GM23248 (cell line): ENCODE data around the gene FRAS1. TPM values are rescaled to one million over a fixed set of nuclear protein-coding genes. Genes with fewer than 3 reads are reported as not detected.

Experiments
- DNase-seq: peaks from one replicate; pipeline ENCODE4 v3.0.0-alpha.2; 2015
- H2AFZ ChIP-seq: fragments of 200-600 bp; sonication (generic); 2 replicates; pipeline ENCODE4 v1.6.1; 2016; ENCODE audit warnings: antibody characterized with exemption
- H3F3A ChIP-seq: fragments of 200-600 bp; sonication (generic); 2 replicates; pipeline ENCODE4 v1.6.1; 2016; ENCODE audit warnings: mild to moderate bottlenecking, antibody characterized with exemption, mixed run types; ENCODE audit not compliant: insufficient read depth
- H3K27ac ChIP-seq: fragments of 200-600 bp; sonication (generic); 2 replicates; pipeline ENCODE4 v1.5.1; 2016; ENCODE audit warnings: mild to moderate bottlenecking
- H3K27me3 ChIP-seq: fragments of 200-600 bp; sonication (generic); replicated peaks from 2 replicates; pipeline ENCODE4 v1.6.1; 2016; ENCODE audit warnings: mild to moderate bottlenecking; ENCODE audit not compliant: insufficient read depth
- H3K36me3 ChIP-seq: fragments of 200-600 bp; sonication (generic); 2 replicates; pipeline ENCODE4 v1.6.1; 2016; ENCODE audit warnings: low read depth, mild to moderate bottlenecking
- H3K4me1 ChIP-seq: fragments of 200-600 bp; sonication (generic); 2 replicates; pipeline ENCODE4 v1.6.1; 2016; ENCODE audit warnings: mild to moderate bottlenecking; ENCODE audit not compliant: insufficient read depth
- H3K4me2 ChIP-seq: fragments of 200-600 bp; sonication (generic); one replicate; pipeline ENCODE4 v1.6.1; 2016; ENCODE audit warnings: mild to moderate bottlenecking; ENCODE audit not compliant: unreplicated experiment
- H3K4me3 ChIP-seq: fragments of 200-600 bp; sonication (generic); 2 replicates; pipeline ENCODE4 v1.5.1; 2016; ENCODE audit warnings: mild to moderate bottlenecking
- H3K79me2 ChIP-seq: fragments of 200-600 bp; sonication (generic); 2 replicates; pipeline ENCODE4 v1.6.1; 2016; ENCODE audit warnings: mild to moderate bottlenecking; ENCODE audit not compliant: insufficient read depth
- H3K9ac ChIP-seq: fragments of 200-600 bp; sonication (generic); 2 replicates; pipeline ENCODE4 v1.6.1; 2016; ENCODE audit warnings: mild to moderate bottlenecking
- H3K9me2 ChIP-seq: fragments of 200-600 bp; sonication (generic); 2 replicates; pipeline ENCODE4 v1.6.1; 2016; ENCODE audit warnings: mixed run types, mild to moderate bottlenecking, moderate library complexity; ENCODE audit not compliant: insufficient read depth
- H3K9me3 ChIP-seq: fragments of 200-600 bp; sonication (generic); one replicate; pipeline ENCODE4 v1.6.1; 2017; ENCODE audit warnings: low read depth
- H4K20me1 ChIP-seq: fragments of 200-600 bp; sonication (generic); 2 replicates; pipeline ENCODE4 v1.6.0; 2016; ENCODE audit not compliant: insufficient read depth
- EZH2 ChIP-seq: fragments of 200-600 bp; sonication (generic); IDR thresholded peaks from 2 replicates; pipeline ENCODE4 v1.6.1; 2018; ENCODE audit warnings: antibody characterized with exemption, mild to moderate bottlenecking; ENCODE audit not compliant: insufficient read depth, poor library complexity, severe bottlenecking
- EZH2phosphoT487 ChIP-seq: fragments of 200-600 bp; sonication (generic); IDR thresholded peaks from 2 replicates; pipeline ENCODE4 v1.6.1; 2018; ENCODE audit warnings: antibody characterized with exemption, moderate library complexity, mild to moderate bottlenecking, low read depth; ENCODE audit not compliant: insufficient read depth
- WGBS, 2 experiments: methylation state at CpG; one replicate each; pipeline ENCODE4 v1.1.6; 2015 to 2017; ENCODE audit warnings: low lambda C conversion rate in 2 of 2, low coverage in 1 of 2; ENCODE audit errors: missing lambda C conversion rate in 2 of 2; 5-methylcytosine and 5-hydroxymethylcytosine counted together
- in situ Hi-C: fragments of 300-500 bp; cut with MboI; formaldehyde crosslinking; loops from 2 replicates; pipeline ENCODE4 v1.15.0; 2020
- polyA plus RNA-seq: library from polyadenylated mRNA; unstranded; fragments of >200 nt; fragmentation: Nextera tagmentation; extraction: Ambion mirVana; gene quantifications from 2 replicates; pipeline ENCODE4 v1.2.1, GENCODE V29; 2016
- total RNA-seq: library from RNA; depleted of rRNA; stranded (reverse); fragments of >200 nt; shearing (Covaris generic); gene quantifications from 2 replicates; pipeline ENCODE4 v1.2.3, GENCODE V29; 2014

The FRAS1 gene
- total and polyA plus RNA-seq, 2 experiments from 2014 or later, result 6.5 to 19.8 TPM

DNA sequence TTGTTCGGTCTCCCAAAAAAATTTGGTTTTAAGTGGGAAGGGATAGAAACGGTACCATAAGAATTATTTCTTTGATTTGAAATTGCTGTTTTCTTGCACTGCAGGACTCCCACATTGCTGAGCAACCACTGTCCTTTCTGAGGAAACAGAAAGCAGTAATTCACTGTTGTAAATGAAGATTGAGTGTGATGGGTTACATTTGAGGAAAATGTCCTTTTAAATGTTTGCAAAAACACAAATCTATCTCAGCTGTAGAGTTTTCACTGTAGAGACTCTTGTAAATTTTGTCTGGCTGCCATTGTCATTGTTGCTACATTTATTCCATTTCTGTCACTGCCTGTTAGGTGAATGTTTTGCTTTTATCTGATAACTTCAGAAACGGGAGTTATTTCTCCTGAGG, 105.2 kb downstream of the FRAS1 start:
- 61 to 75% methylated on average over 3 of the region's 3 CpGs for WGBS, 2 experiments
- no peaks in the 10 kb centered on the region for H3K79me2 ChIP-seq

GRCh38 chr4:78162821-78163220, 105.7 kb downstream of the FRAS1 start:
- 94 to 95% methylated on average over 3 of the region's 3 CpGs for WGBS, 2 experiments
- no peak overlapping the region for H3K9ac ChIP-seq
- H3K9me2 ChIP-seq, result no peaks in the 10 kb centered on the region
- H3K4me3 ChIP-seq, result no peak overlapping the region
- H4K20me1 ChIP-seq, result no peaks in the 10 kb centered on the region
- H3K4me1 ChIP-seq, result no peaks in the 10 kb centered on the region
- H3K9me3 ChIP-seq, result no peaks in the 10 kb centered on the region
- no peak overlapping the region for H2AFZ ChIP-seq
- H3K4me2 ChIP-seq, result no peak overlapping the region
- in situ Hi-C loops, result no loop called here
- no peak for DNase-seq
- H3K79me2 ChIP-seq, result no peaks in the 10 kb centered on the region
- H3K27ac ChIP-seq, result no peak overlapping the region
- H3K27me3 ChIP-seq, result no peaks in the 10 kb centered on the region
- no peak for TF ChIP-seq EZH2
- TF ChIP-seq EZH2phosphoT487, result no peak
- H3F3A ChIP-seq, result no peaks in the 10 kb centered on the region
- H3K36me3 ChIP-seq, result no peaks in the 10 kb centered on the region

More for the DNA sequence above, 105.2 kb downstream of the FRAS1 start:
- H3K4me2 ChIP-seq, result no peak overlapping the region
- DNase-seq, result no peak
- no peak overlapping the region for H3K4me3 ChIP-seq
- H3K4me1 ChIP-seq, result no peaks in the 10 kb centered on the region
- no peaks in the 10 kb centered on the region for H4K20me1 ChIP-seq
- TF ChIP-seq EZH2, result no peak
- TF ChIP-seq EZH2phosphoT487, result no peak
- H3K9me3 ChIP-seq, result no peaks in the 10 kb centered on the region
- H3K9me2 ChIP-seq, result no peaks in the 10 kb centered on the region
- no peak overlapping the region for H3K27ac ChIP-seq
- no peak overlapping the region for H3K9ac ChIP-seq
- H3K36me3 ChIP-seq, result no peaks in the 10 kb centered on the region
- H2AFZ ChIP-seq, result no peak overlapping the region
- H3F3A ChIP-seq, result no peaks in the 10 kb centered on the region
- H3K27me3 ChIP-seq, result no peaks in the 10 kb centered on the region
- in situ Hi-C loops, result no loop called here

DNA sequence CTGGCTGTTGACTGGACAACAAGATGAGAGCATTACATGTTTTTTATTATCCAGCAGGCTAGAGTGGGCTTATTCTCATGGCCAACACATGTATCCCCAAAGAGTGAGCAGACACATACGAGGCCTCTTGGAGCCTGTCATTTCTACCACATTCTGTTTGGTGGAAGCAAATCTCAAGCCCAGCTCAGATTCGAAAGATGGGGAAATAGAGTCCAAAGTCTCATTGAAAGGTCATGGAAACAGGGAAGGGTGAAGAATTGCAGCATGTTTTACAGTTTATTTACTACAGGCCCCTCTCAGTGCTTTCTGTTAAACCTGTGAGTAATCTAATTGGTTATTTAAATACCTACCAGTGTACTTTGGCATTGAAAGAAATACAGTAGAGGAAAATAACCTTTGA, 108.6 kb downstream of the FRAS1 start:
- DNase-seq, result no peak
- H3K27ac ChIP-seq, result no peak overlapping the region
- H3F3A ChIP-seq, result no peaks in the 10 kb centered on the region
- no peaks in the 10 kb centered on the region for H3K79me2 ChIP-seq
- no peaks in the 10 kb centered on the region for H3K36me3 ChIP-seq
- H3K4me3 ChIP-seq, result no peak overlapping the region
- H2AFZ ChIP-seq, result no peak overlapping the region
- H3K9me2 ChIP-seq, result no peaks in the 10 kb centered on the region
- H3K9me3 ChIP-seq, result no peaks in the 10 kb centered on the region
- H3K4me2 ChIP-seq, result no peak overlapping the region
- 92% methylated on average over 2 of the region's 2 CpGs for WGBS, 2 experiments
- no peaks in the 10 kb centered on the region for H3K27me3 ChIP-seq
- in situ Hi-C loops, result no loop called here
- no peaks in the 10 kb centered on the region for H4K20me1 ChIP-seq
- TF ChIP-seq EZH2phosphoT487, result no peak
- TF ChIP-seq EZH2, result no peak
- no peaks in the 10 kb centered on the region for H3K4me1 ChIP-seq
- no peak overlapping the region for H3K9ac ChIP-seq

DNA sequence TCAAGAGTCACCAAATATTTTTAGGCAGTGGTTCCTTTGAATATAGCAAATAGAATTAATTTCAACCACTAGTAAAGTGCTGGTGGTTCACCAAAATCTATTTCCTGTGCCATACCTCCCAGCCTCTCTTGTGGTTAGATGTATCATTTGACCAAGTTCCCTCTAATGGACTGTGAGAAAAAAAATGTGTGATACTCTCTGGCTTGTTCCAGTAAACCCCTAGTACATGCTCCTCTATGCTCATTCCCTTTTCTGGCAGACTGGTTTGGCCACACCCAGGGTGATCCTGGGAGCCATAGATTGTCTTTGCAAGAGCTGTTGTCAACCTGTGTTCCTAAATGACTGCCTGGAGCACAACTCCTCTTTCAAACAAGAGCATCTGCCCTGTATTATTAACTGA, 109.5 kb downstream of the FRAS1 start:
- TF ChIP-seq EZH2phosphoT487 (no peak), EZH2 (no peak)

DNA sequence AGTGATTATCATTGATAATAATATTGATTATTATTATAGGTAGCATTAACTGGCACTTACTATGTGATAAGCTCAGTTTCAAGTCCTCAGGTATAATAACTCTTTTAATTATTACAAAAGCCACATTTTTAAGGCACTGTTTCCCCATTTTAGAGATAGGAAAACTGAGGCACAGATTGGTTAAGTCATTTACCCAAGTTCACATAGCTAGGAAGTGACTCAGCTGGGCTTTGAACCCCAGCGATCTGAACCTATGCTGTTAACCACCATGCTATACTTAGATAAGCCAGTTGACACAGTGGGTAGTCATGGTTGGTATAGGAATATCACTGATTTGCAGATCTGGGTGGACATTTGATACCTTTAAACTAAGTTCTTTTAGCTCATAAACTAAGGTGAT, 110.4 kb downstream of the FRAS1 start:
- H3K27me3 ChIP-seq, result no peaks in the 10 kb centered on the region
- no peaks in the 10 kb centered on the region for H3K9me2 ChIP-seq
- no peaks in the 10 kb centered on the region for H3K79me2 ChIP-seq
- H3K9ac ChIP-seq, result no peak overlapping the region
- H3K36me3 ChIP-seq, result no peaks in the 10 kb centered on the region
- in situ Hi-C loops, result no loop called here
- H3K27ac ChIP-seq, result no peak overlapping the region
- no peaks in the 10 kb centered on the region for H3K4me1 ChIP-seq
- H3F3A ChIP-seq, result no peaks in the 10 kb centered on the region
- H3K4me3 ChIP-seq, result no peak overlapping the region
- no peak overlapping the region for H3K4me2 ChIP-seq
- no peak for DNase-seq
- H4K20me1 ChIP-seq, result no peaks in the 10 kb centered on the region
- WGBS, 2 experiments, result 88 to 91% methylated on average over 1 of the region's 1 CpG
- no peak for TF ChIP-seq EZH2phosphoT487
- no peak for TF ChIP-seq EZH2
- no peaks in the 10 kb centered on the region for H3K9me3 ChIP-seq
- H2AFZ ChIP-seq, result no peak overlapping the region

More for the DNA sequence above, 109.5 kb downstream of the FRAS1 start:
- no peaks in the 10 kb centered on the region for H3K27me3 ChIP-seq
- no peak overlapping the region for H2AFZ ChIP-seq
- no peak overlapping the region for H3K4me2 ChIP-seq
- H3K27ac ChIP-seq, result no peak overlapping the region
- no peaks in the 10 kb centered on the region for H3K79me2 ChIP-seq
- in situ Hi-C loops, result no loop called here
- H3K9ac ChIP-seq, result no peak overlapping the region
- H4K20me1 ChIP-seq, result no peaks in the 10 kb centered on the region
- H3F3A ChIP-seq, result no peaks in the 10 kb centered on the region
- no peak overlapping the region for H3K4me3 ChIP-seq
- peak; percentile 14 for DNase-seq
- no peaks in the 10 kb centered on the region for H3K36me3 ChIP-seq
- H3K4me1 ChIP-seq, result no peaks in the 10 kb centered on the region
- H3K9me3 ChIP-seq, result no peaks in the 10 kb centered on the region
- H3K9me2 ChIP-seq, result no peaks in the 10 kb centered on the region
